AG20443 (cell line): ENCODE data around the gene ADAD2.

Source experiments
- DNase-seq: peaks from one replicate; pipeline ENCODE4 v3.0.0; 2012; ENCODE audit warnings: low spot score, mixed read lengths

ADAD2 gene

GRCh38 chr16:84176192-84177053 lies 14.5 kb upstream of the ADAD2 start:
- no peak for DNase-seq

GRCh38 chr16:84177741-84178073 lies 13.2 kb upstream of the ADAD2 start:
- peak; percentile 57 for DNase-seq

- DNase-seq: no peak
These were observed 12.7 kb upstream of the ADAD2 start for GRCh38 chr16:84178146-84178765.

- DNase-seq: no peak
These were observed 11.9 kb upstream of the ADAD2 start for GRCh38 chr16:84178892-84179611.

GRCh38 chr16:84179612-84180320 lies 11.2 kb upstream of the ADAD2 start:
- no peak for DNase-seq

- DNase-seq: no peak
These were observed 10.3 kb upstream of the ADAD2 start for GRCh38 chr16:84180519-84181140.

GRCh38 chr16:84181144-84181915 lies 9.6 kb upstream of the ADAD2 start:
- DNase-seq: no peak

GRCh38 chr16:84182104-84182503 lies 8.9 kb upstream of the ADAD2 start:
- no peak for DNase-seq

- DNase-seq: no peak
These were observed 8.0 kb upstream of the ADAD2 start for GRCh38 chr16:84182680-84183571.

- DNase-seq: no peak
These were observed 7.4 kb upstream of the ADAD2 start for GRCh38 chr16:84183572-84183875.

GRCh38 chr16:84183911-84184591 lies 6.9 kb upstream of the ADAD2 start:
- no peak for DNase-seq

GRCh38 chr16:84184775-84185174 lies 6.2 kb upstream of the ADAD2 start:
- DNase-seq: no peak

GRCh38 chr16:84186685-84187437 lies 4.1 kb upstream of the ADAD2 start, which contains the start of gene TAF1C:
Gene TAF1C (minus strand): TSS chr16:84187057. CDS start chr16:84184988, 2,069 bp downstream.
- DNase-seq: peak; percentile 98

GRCh38 chr16:84191466-84191865 lies 509 bp downstream of the ADAD2 start:
- no peak for DNase-seq

- no peak for DNase-seq
These were observed 2.5 kb downstream of the ADAD2 start for GRCh38 chr16:84193480-84193879.

- no peak for DNase-seq
These were observed 3.1 kb downstream of the ADAD2 start for GRCh38 chr16:84194018-84194417.

- no peak for DNase-seq
These were observed 3.7 kb downstream of the ADAD2 start for GRCh38 chr16:84194470-84195200.
